NT2/D1 (cell line): ENCODE measurements around the gene KCP.

Experiments
- SUZ12 ChIP-seq: IDR thresholded peaks from 2 replicates; pipeline ENCODE4 v1.6.1; 2011; ENCODE audit not compliant: insufficient read length, insufficient read depth; ENCODE audit errors: extremely low read depth
- YY1 ChIP-seq: IDR thresholded peaks from 2 replicates; pipeline ENCODE4 v1.6.1; 2011; ENCODE audit not compliant: insufficient read length, insufficient read depth
- ZNF274 ChIP-seq: IDR thresholded peaks from 2 replicates; pipeline ENCODE4 v1.6.1; 2011; ENCODE audit warnings: mild to moderate bottlenecking, low read depth, low read length

DNA sequence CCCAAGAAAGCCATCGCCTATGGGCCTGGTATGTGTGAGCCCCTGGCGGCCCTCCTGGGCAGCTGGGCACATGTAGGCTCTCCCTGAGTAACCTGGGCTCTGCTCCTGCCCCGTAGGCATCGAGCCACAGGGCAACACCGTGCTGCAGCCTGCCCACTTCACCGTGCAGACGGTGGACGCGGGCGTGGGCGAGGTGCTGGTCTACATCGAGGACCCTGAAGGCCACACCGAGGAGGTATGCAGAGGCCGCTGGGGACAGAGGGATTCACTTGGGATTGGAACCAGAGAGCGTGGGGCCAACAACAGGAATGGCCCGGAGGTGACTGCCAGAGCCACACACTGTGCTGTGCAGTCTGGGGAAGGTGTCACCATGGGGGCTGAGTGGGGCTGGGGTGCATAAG lies 73.0 kb downstream of the KCP start:
- TF ChIP-seq YY1 (no peak), ZNF274 (no peak), SUZ12 (no peak)
